Left renal cortex interstitium (tissue), 4 donors: ENCODE data around the gene TMEM170B. TPM values are rescaled to one million over a fixed set of nuclear protein-coding genes. Genes with fewer than 3 reads are reported as not detected.

ENCODE experiments used
- DNase-seq, 4 donors: peaks; one replicate each; pipeline ENCODE4 v3.0.0-alpha.2; 2013; ENCODE audit warnings: low read depth in 4 of 4, low spot score in 2 of 4, missing footprints in 1 of 4
- polyA plus RNA-seq, 4 donors: library from polyadenylated mRNA; unstranded; fragments of 120-200 nt; gene quantifications; one replicate each; pipeline ENCODE4 v1.2.1, GENCODE V29; 2013; ENCODE audit not compliant: insufficient read length in 4 of 4

The TMEM170B gene
- polyA plus RNA-seq, 4 donors = 8.0 to 11.7 (median 8.3) TPM

DNA sequence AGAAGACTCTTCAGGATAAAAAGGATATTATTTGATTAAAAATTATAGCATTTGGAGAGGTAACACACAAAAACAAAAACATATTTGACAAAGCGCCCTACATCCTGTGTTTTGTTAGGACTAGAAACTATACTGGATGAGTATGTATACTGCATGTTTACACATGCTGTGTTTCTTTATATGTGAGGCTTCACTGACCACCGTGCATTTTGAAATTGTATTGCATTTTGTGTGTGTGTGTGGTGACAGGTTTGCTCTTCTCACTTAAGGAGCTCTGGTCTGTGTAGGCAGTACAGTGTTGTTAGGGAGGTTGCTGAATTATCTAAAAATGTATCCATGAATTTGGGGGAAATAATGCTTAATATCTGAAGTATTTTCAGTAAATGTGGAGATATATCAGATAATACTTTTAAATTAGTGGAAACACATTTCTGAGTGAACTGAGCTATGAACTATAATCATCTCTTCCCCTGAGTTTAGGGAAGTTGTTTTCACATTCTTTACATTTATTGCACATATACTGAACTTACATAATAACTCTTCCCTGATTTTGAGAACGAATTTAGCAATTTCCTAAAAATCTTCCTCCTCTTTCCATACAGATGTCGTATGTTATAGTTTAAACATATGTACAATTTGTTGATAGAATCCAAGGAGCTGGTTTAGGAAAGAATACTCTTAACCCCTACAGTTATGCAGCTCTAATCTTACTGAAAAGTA is 43.3 kb downstream of the TMEM170B start:
- DNase-seq = no peak

DNA sequence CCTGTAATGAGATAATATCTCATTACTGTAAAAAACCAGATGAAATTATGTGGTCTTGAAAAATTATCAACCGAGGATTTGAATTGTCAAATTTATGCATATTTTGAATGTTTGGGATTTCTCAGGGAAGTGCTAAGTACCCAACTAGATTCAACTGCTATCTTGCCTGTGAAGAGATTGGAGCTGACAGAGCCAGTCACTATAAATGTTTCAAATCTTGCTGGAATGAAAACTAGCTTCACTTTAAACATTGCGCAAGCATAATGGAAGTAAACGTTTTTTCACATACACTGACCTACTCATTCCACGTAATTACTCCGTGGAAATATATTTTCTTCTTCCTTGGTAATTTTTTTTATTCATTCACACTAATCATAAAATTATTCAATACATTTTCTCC is 46.7 kb downstream of the TMEM170B start:
- no peak for DNase-seq

DNA sequence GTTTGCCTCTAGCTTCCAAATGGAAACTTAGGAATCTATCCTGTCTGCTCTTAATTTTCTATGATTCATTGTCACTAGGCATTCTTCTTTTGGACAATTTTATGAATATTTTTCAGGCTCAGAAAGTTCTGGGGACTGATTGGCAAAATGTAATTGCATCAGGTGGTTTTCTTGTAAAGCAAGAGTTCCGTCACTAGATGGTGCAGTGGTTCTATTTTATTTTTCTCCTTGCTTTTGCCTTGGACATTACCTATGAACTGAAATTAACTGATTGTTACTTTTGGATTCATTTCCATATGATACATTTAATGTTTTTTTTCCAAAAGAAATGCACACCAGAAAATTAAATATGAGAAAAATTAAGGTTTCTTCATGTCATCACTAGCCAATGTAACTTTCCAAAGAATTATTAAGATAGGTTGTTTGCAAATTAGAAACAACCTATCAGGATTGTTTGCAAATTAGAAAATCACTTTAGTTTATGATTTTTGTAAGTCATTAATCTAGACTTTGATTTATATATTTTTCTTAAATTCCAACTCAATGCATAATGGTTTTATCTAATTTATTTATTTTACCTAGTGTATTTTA is 48.0 kb downstream of the TMEM170B start:
- no peak for DNase-seq

DNA sequence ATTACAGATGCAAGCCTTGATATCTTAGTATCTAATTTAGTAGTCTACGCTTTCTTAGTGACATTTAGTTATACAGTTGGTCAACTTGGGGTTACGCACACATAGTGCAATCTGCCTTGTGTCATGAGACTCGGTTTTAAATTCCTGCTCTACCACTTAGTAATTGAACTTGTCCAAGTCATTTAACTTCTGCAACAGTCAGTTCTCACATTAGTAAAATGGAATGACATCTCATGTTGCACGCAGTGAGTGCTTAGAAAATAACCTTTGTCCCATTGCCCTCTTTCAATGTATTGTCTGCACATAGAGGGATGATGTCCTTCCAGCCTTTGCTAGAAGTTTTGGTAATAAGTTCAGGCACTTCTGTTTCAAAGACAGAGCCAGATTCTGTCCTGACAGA is 48.6 kb downstream of the TMEM170B start:
- no peak for DNase-seq

DNA sequence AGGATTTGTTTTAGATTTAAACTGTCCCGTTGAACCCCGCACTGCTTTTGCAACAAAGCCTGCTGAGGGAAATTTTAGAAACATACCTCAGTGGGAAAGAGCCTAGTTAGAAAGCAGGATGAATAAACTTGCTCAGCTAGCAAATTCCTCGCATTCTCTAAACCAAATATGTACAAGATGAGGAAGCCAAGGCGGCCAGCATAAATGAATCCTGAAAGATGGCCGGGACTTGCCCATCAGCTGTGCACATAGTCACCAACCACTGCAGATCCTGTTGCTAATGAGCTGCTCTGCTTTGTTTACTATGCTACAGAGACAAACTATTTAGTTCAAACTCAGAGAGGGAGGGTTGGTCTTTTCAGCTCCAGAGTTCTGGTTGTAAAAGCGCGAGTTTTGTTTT is 49.0 kb downstream of the TMEM170B start:
- DNase-seq = no peak

DNA sequence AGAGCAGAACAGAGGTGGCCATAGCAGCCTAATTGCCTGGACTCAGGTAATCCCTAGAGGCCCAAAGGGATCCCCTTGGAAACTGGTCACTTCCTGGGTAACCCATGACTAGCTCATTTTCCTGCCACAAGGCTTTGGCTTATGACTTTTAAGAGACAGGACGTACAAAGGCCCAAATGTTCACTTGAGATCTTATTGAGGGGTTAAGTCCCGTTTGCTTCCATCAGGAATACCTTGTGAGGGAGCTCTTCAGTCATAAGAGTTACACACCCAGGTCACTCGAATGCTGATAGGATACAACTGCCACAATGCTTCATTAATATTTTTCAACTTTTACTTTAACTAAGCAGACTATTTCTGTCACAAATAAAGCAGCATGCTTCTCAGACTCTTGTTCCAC is 51.7 kb downstream of the TMEM170B start:
- DNase-seq = no peak

DNA sequence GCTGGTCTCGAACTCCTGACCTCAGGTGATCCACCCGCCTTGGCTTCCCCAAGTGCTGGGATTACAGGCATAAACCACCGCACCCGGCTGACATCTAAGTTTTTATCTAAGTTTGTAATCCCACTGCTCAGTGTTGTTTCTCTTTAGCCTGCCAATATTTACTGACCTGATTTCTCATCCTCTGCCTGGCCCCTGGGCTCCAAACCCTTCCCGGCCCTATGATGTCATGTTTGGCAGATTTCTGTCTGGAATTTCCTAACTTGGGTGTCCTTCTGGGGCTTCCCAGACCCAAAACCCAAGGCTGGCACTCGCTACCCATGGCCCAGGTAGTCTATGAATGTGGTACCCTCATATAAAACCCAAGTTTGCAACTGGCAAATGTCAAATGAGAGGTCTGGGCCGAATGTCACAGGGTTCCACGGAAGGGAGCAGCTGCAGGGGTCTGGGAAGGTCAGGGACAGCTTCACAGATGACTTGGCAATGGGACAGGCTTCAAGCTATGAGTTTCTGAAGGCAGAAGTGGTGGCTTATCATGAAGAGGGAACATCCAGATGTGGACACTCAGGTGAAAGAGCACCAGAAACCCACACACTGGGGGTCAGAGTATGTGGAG is 54.9 kb downstream of the TMEM170B start:
- DNase-seq = no peak

DNA sequence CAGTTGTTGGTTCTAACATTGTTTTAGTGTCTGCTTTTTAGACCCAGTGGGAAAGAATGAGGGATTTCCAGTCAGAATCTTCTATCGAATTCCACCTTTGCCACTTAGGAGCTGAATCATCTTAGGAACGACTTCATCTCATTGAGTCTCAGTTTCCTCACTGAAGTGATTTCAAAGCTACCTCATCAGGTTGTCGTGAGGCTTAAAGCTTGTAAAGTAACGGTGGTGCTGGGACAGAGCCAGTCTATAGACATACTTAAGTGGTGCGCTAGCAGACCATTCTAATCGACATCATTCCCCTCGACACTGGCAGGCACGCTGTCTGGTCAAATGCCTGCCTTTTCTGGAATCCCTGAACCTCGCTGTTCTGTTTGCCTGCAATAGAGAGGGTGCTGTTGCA is 55.5 kb downstream of the TMEM170B start:
- DNase-seq = no peak

DNA sequence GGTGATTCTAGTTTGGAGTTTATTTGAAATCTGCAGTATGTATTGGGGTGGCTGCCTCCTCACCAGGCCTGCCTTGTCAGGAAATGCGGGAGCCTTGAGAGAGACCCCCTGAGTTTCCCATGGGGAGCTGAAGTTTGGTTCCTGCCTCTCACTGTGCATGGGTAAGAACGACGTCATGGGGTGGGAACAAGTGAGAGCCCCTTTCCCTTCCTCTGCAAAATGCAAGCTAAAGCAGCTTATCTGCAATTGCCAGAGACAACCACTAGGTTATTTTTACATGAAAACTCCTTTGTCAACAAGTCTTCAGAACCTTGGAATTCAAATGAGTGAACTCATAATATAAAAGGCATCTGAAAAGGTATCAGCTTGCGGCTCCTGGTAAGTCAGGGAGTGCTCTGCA is 58.4 kb downstream of the TMEM170B start:
- no peak for DNase-seq

DNA sequence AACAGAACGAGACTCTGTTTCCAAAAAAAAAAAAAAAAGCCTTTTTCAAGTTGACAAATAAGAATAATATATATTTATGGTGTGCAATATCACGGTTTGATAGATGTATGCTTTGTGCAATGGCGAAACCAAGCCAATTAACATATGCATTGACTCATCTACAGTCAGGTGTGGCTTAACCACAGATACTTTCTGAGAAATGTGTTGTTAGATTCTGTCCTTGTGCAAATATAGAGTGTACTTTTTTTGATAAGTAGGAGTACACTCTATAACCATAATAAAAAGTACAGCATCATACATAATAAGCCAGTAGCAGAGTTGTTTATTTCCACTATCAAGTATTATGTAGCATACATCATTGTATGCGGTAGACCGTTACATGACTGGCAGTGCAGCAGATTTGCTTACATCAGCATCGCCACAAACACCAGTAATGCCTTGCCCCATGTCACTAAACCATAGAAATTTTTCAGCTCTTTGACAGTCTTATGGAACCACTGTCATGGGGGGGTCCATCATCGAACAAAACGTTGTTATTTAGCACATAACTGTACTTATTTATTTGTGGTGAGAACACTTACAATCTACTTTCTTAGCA is 59.2 kb downstream of the TMEM170B start:
- no peak for DNase-seq

DNA sequence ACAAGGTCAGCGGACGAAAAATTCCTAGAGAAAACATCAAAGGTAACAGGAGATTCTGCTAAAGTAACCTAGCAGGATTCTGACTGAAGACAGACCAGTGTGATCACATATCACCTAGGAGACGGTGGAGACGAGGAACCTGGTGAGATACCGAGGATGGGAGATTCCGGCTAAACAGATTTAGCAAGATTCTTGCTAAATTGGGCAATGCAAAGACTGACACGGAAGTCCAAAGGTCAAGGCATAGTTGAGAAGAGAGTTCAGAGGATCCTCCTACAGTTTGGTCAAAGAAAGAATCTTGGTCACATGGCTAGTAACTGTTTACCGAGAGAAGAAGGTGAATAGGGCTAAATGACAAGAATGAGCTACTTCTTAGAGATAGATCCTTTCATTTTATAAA is 61.1 kb downstream of the TMEM170B start:
- DNase-seq = no peak

DNA sequence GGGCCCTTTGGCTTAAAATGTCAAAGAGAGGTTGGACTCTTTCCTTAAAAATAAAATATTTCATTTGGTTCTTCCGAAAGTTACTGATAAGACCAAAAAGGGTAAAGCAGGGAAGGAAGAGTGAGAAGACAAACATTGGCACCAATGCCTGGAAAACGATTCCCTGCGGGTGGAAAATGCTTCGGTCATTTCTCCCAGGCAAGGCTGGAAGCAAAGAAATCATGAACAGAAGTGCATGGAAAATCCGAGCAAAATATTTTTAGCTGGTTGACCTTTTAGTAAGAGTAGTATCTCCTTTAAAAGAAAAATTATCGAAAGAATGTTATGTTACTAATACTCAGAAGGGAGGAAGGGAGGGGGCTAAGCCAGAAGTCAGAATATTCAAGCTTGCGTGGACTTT is 62.7 kb downstream of the TMEM170B start:
- DNase-seq = no peak

DNA sequence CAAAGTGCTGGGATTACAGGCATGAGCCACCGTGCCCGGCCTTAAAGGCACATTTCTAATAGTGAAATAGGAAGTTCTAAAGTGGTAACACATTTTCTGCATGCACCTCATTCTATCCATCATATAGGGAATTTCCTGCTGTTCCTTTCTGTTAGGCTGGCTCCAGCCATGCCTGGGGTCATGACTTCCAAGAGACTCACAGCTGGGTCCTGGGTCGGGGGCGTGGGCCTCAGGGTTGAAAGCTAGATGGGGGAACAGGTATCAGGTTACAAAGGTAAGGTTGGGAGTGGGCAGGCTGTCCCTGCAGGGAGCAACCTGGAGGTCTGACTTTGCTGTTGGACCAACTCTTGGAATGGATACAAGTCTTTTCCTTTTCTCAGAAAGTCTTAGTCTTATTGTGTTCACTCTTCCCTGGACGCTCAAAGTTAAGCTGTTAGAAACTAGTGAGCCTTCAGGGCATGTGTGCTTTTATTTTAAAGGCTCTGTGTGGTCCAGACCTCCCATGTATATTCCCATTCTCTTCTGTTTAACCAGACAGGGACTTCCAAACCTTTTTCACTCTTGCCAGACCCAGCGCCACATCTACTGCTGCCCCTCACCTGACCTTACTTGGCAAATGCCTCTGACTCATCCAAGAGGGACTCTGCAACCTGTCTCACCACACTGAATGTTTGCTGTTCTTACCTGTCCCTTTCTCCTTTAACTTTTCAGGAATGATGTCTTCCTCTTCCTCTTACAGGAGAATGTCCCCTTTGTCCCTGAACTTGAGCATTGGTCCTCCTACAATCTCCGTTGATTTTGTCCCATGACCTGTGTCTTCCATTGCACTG is 64.4 kb downstream of the TMEM170B start:
- DNase-seq = no peak

DNA sequence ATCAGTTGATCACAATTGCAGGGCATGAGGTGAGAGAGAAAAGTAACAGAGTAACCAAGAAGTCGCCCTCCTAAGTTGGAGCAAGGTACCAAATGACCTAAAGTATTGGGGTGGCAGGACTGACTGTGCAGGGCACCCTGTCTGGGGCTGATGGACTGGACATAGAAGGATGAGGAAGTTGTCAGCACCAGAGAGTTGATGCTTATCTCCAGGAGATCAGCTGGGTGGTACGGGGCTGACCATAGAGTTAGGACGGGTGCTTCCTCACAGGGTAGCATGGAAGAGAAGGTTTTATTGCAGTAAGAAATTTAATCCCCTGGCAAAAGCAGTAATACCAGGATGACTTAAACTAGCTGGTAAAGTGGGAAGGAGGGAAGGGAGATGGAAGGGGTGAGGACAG is 66.7 kb downstream of the TMEM170B start:
- DNase-seq = no peak

DNA sequence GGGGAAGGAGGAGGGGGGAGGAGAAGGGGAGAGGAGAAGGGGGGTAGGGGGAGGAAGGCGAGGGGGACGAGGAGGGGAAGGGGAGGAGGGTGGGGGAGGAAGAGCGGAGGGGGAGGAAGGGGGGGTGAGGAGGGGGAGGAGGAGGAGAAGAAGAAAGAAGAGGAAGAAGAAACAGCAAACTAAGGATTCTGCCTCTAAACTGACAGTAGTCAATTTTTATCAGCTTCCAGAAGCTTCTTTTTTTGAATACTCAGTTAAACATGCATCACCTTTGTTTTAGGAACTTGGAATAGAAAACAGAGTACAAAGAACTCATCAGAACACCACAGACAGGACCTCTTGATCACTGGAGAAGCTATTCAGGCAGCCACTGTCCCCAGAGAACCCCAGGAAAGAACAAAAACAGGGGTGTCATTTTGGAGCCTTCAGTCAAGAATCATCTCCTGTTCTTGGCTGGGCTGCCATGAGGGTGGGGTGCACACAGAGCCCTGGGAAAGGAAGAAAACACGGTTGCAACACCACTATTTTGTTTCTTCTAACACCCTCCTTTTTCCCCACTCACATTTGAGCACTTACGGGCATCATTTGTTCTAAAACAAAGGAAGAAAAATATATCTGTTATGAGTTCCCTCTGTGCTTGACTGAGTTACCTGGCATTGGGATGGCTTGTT is 67.4 kb downstream of the TMEM170B start:
- no peak for DNase-seq

DNA sequence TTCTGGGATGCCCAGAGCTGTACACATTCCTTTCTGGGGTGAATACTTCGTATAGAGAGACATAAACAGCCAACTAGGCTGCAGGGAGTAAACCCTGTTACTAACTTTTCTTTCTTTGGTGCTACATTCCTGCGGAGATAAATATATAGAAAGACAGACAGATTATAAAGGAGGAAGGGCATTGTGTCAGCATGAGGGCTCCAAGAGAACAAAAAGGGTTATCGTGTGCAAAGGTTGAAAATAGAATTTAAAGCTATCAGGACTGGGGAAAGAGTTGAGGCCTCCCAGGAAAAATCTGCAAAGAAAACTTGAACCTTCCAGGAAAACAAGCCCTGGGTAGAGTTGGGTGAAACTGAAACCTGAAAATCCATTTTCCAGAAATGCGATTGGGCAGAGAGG is 68.0 kb downstream of the TMEM170B start:
- DNase-seq = no peak

DNA sequence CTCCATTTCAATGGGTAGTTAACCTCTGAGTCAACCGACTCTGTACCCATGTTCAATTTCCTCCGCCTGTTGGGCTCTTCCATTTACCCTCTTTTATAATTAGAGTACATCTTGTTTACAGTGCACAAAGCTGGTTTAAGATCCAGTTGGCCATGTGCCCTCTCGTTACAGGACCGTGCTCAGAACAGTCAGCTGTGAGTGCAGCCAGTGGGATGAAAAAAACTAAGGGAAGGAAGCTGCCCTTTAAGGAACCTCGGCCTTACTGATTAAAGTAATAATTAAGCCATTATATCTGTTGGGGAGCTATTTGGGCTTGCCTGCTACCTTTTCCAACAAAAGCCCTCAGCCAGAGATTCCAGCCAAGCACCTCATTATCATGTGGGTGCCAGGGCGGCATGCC is 68.8 kb downstream of the TMEM170B start:
- no peak for DNase-seq

DNA sequence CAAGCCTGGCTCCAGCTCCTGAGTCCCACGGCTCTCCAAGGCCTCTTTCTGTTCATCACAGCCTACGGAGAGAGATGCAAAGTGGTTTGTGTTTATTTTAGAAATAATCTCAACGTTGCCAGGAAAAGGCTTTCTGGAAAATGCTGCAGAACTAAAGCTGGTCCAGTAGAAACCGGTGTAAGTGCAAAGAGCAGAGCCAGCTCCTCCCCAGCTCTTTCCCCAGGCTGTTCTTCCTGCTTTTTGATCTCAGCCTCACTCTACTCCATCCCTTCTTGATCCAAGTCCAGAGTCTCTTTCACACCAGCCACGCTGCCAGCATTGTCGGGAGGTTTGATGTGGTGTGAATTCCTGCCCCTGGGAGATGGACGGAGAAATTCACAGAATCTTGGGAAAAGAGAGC is 69.8 kb downstream of the TMEM170B start:
- no peak for DNase-seq

DNA sequence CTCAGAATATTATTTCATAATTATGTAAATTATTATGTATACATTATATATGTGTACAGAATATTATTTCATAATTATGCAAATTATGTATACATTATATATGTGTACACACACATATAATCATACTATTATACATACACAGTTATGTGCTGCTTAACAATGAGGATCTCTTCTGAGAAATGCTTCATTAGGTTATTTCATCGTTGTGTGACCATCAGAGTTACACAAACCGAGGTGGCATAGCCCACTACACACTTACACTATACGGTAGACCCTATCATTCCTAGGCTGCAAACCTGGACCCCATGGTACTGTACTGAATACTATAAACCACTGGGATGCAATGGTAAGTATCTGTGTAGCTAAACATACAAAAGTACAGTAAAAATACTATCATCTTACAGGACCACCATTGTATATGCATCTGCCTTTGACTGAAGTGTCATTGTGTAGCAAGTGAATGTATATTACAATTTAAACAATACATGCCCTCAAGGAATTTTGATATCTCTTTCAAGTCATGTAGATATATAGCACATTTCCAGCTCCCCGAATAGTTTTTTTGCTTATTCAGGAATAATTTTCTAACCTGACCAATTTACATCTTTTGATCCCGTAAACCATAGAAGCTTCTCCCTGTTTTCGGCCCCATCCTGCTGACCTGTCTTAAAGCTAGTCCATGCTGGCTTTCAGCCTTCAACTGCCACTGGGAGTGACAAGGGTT is 71.2 kb downstream of the TMEM170B start:
- DNase-seq = no peak
